Measurements from ENCODE around the gene PRKCG.

GRCh38 chr19:53907690-53908089 lies 25.7 kb downstream of the PRKCG start:
- no peak for TF ChIP-seq GATA1 (IDR thresholded peaks at IDR 0.05; ENCODE audit: low read depth, low read length)
- TF ChIP-seq POLR2A (IDR thresholded peaks at IDR 0.05; ENCODE audit: low read length) = no peak

All from erythroblast (primary cell).